Lung (tissue), 12 donors: ENCODE results near the gene ZNF362. TPM values are rescaled to one million over a fixed set of nuclear protein-coding genes. Genes with fewer than 3 reads are reported as not detected.

Experiments
- ATAC-seq: fragments of 200-7000 bp; cut with Tn5 transposase; one replicate; pipeline ENCODE4 v1.9.1; 2020; ENCODE audit warnings: moderate number of reproducible peaks; ENCODE audit not compliant: insufficient read depth, low FRiP score
- DNase-seq, 3 donors: peaks; one replicate each; pipeline ENCODE4 v3.0.0-alpha.2; 2013 to 2017
- H3K27ac ChIP-seq, 2 donors: one replicate each; pipeline ENCODE4 v1.5.1; 2013; ENCODE audit warnings: mild to moderate bottlenecking in 2 of 2, moderate library complexity in 2 of 2, control low read depth in 1 of 2, inconsistent platforms in 1 of 2, low read depth in 1 of 2, low read length in 1 of 2
- H3K27me3 ChIP-seq, 3 donors: one replicate each; pipeline ENCODE4 v1.5.1; 2013; ENCODE audit warnings: low read length in 2 of 3; ENCODE audit not compliant: control insufficient read depth in 3 of 3, insufficient read depth in 3 of 3
- H3K36me3 ChIP-seq, 4 donors: one replicate each; pipeline ENCODE4 v1.5.1; 2013; ENCODE audit warnings: low read length in 4 of 4, mild to moderate bottlenecking in 1 of 4, moderate library complexity in 1 of 4; ENCODE audit not compliant: control insufficient read depth in 4 of 4, insufficient read depth in 4 of 4
- H3K4me1 ChIP-seq, 5 donors: one replicate each; pipeline ENCODE4 v1.5.1; 2013; ENCODE audit warnings: low read length in 5 of 5, mild to moderate bottlenecking in 2 of 5, moderate library complexity in 1 of 5; ENCODE audit not compliant: control insufficient read depth in 5 of 5, insufficient read depth in 5 of 5
- H3K4me3 ChIP-seq: one replicate; pipeline ENCODE4 v1.5.1; 2013; ENCODE audit warnings: mild to moderate bottlenecking, control low read depth, moderate library complexity
- H3K9ac ChIP-seq, 2 donors: one replicate each; pipeline ENCODE4 v1.5.1; 2013; ENCODE audit warnings: low read length in 2 of 2, control low read depth in 1 of 2; ENCODE audit not compliant: insufficient read depth in 1 of 2
- H3K9me3 ChIP-seq, 4 donors: one replicate each; pipeline ENCODE4 v1.5.1; 2013; ENCODE audit warnings: low read length in 3 of 4, mild to moderate bottlenecking in 1 of 4, moderate library complexity in 1 of 4; ENCODE audit not compliant: control insufficient read depth in 4 of 4, insufficient read depth in 3 of 4
- WGBS, 2 donors: extraction: QIAGEN DNeasy Blood & Tissue Kit; methylation state at CpG; one replicate each; pipeline ENCODE4 v1.1.7; 2013; 5-methylcytosine and 5-hydroxymethylcytosine counted together
- polyA plus RNA-seq, 2 donors: library from polyadenylated mRNA; stranded (reverse); fragments of 200-250 nt; gene quantifications; one replicate each; pipeline ENCODE4 v1.2.1, GENCODE V29; 2013
- total RNA-seq, 2 donors: library from RNA; depleted of rRNA in 1 of 2; stranded (reverse); fragments of >200 nt in 1 of 2; gene quantifications; one replicate each; pipeline ENCODE4 v1.2.1, GENCODE V29; 2014 to 2021
- TF ChIP-seq, protein P1 (sequence below): IDR thresholded peaks from 2 replicates; pipeline ENCODE4 v1.5.1; 2012; ENCODE audit warnings: mild to moderate bottlenecking; ENCODE audit errors: control extremely low read depth, extremely low read depth
- donor health status: control.
- donor health status: control.
- donor health status: Bipolar disorder and iron deficiency.
- donor health status: healthy.
- donor health status: DM: yes; HTN: yes; CAD: no.

ZNF362 gene
- total and polyA plus RNA-seq, 4 donors, result 10.2 to 35.0 (median 16.5) TPM

DNA sequence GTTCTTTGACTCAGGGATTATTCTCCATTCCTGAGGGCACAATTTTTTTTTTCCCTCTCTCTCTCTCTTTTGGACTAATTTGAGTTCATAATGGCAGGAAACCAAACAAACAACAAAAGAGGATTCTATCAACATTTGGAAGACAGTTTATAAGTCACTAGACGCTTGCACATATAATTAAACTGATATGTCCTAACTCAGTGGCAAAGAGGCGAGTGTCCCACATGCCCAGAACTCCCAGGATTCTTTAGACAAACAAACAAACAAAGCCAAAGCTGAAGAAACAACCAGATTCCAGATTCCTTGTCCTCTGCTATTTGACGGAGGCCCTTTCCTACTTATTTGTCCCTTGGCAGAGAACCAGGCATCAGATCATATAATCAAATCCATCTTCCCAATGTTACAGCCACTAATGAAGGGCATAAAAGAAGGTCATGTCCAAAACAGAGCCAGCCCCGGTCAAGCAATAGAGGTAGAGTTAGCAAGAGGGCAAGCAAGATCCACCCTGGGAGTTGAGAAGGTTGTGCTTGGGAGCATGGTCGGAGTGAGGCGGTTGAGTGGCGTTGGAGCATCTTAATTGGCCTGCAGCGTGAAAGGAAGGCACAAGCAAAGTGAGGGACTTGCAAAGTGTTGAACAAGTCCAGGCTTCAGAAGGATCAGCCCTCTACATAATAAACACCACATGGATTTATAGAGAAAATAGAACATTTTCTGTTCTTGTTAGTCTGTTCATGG is 30.3 kb downstream of the ZNF362 start:
- peaks cover 0 to 23% (median 8%) of the 10 kb centered on the region in 4 donors for H3K36me3 ChIP-seq
- 78 to 82% methylated on average over 8 of the region's 8 CpGs for WGBS, 2 donors
- ATAC-seq, result no peak
- TF ChIP-seq, protein P1, sequence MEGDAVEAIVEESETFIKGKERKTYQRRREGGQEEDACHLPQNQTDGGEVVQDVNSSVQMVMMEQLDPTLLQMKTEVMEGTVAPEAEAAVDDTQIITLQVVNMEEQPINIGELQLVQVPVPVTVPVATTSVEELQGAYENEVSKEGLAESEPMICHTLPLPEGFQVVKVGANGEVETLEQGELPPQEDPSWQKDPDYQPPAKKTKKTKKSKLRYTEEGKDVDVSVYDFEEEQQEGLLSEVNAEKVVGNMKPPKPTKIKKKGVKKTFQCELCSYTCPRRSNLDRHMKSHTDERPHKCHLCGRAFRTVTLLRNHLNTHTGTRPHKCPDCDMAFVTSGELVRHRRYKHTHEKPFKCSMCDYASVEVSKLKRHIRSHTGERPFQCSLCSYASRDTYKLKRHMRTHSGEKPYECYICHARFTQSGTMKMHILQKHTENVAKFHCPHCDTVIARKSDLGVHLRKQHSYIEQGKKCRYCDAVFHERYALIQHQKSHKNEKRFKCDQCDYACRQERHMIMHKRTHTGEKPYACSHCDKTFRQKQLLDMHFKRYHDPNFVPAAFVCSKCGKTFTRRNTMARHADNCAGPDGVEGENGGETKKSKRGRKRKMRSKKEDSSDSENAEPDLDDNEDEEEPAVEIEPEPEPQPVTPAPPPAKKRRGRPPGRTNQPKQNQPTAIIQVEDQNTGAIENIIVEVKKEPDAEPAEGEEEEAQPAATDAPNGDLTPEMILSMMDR, result no peak
- peaks cover 0 to 2% (median 2%) of the 10 kb centered on the region in 5 donors for H3K4me1 ChIP-seq
- H3K9me3 ChIP-seq, result no peaks in the 10 kb centered on the region
- H3K27ac ChIP-seq, result no peak overlapping the region
- DNase-seq, result peak in 2 of 3 donors; percentile 22 to 30
- H3K27me3 ChIP-seq, result no peaks in the 10 kb centered on the region
- no peak overlapping the region for H3K9ac ChIP-seq
- H3K4me3 ChIP-seq, result no peak overlapping the region

DNA sequence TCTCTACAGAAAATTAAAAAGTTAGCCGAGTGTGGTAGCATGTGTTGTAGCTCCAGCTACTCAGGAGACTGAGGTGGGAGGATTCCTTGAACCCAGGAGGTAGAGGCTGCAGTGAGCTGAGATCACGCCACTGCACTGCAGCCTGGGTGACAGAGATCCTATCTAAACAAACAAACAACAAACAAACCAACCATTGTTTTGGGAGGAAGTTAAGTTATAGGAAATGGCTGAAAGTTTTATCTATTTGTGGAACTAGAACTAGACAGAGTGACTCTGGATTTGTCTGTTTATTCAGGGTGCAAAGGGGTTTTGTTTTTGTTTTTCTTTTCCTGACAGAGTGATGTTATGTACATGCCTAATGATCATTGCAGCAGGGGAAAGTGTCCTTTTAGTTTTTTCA is 31.0 kb downstream of the ZNF362 start:
- Histone ChIP-seq H3K27me3 (no peaks in the 10 kb centered on the region), H3K9me3 (no peaks in the 10 kb centered on the region), H3K27ac (peak overlapping the region in 1 of 2 donors; percentile 38), H3K4me3 (no peak overlapping the region), H3K9ac (no peak overlapping the region), H3K4me1 (peaks cover 0 to 2% (median 2%) of the 10 kb centered on the region in 5 donors), H3K36me3 (peaks cover 0 to 17% (median 3%) of the 10 kb centered on the region in 4 donors)
- WGBS, 2 donors, result 80 to 100% methylated on average over 2 of the region's 2 CpGs
- ATAC-seq (no peak), DNase-seq (no peak)
- TF ChIP-seq, protein P1, result no peak

DNA sequence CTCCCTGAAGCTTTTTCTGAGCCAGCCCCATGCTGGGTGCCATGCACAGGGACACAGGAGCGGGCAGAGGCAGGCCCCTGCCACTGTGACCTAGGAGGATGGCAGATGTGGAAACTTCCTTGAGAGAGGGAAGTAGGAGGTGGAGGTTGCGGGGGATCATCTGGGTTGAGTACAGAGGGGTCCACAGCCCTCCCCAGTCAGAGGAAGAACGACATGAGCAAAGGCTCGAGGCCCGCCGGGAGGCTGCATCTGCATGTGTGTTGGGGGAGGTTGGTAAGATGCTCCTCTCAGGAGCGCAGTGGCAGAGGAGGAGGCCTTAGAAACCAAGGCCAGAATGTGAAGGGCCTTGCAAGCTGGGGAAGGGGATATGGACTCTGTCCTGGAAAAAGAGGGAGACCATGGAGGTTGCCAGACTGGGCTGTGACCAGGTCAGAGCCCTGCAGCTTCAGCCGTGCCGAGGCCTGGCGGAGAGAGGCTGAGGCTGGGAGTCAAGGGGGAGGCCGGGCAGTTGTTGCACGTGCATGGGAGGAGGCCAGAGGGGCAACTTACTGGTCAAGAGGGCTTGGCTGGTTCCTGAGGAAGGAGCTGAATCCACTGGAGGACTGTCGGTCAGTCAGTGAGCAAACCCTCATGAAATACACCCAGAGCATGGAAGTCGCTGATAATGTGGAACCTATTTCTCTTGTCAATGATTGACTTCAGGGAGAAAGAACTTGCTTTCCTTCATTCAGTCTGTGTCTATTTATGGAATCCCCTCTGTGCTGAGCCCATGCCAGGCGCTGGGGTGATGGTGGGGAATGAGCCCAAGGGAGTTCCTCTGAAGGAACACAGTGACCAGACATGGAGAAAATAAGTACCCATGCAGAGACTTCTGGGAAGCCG is 32.9 kb downstream of the ZNF362 start:
- TF ChIP-seq, protein P1, result no peak
- Histone ChIP-seq H3K4me1 (peaks cover 0 to 5% (median 2%) of the 10 kb centered on the region in 5 donors), H3K27ac (peak overlapping the region in 1 of 2 donors; percentile 17), H3K4me3 (no peak overlapping the region), H3K9ac (no peak overlapping the region), H3K36me3 (peaks cover 0 to 25% (median 8%) of the 10 kb centered on the region in 4 donors), H3K9me3 (no peaks in the 10 kb centered on the region), H3K27me3 (no peaks in the 10 kb centered on the region)
- 91 to 93% methylated on average over 16 of the region's 16 CpGs for WGBS, 2 donors
- DNase-seq (no peak), ATAC-seq (no peak)
